ENCODE results near the gene RGS19.

- no peak for TF ChIP-seq POLR2AphosphoS5 (IDR thresholded peaks at IDR 0.05; ENCODE audit: low read depth, low read length)
- TF ChIP-seq POLR2A (IDR thresholded peaks at IDR 0.05; ENCODE audit: low read depth, low read length): no peak
Observed at GRCh38 chr20:64112691-64113443, 33.5 kb upstream of the RGS19 start.
